ENCODE data around the gene SOX10.
"Not testable (repeated sequence)": the region's sequence is repeated elsewhere in the genome, so short reads cannot be mapped to it uniquely, and the experiment has no call there.

SOX10 gene

DNA sequence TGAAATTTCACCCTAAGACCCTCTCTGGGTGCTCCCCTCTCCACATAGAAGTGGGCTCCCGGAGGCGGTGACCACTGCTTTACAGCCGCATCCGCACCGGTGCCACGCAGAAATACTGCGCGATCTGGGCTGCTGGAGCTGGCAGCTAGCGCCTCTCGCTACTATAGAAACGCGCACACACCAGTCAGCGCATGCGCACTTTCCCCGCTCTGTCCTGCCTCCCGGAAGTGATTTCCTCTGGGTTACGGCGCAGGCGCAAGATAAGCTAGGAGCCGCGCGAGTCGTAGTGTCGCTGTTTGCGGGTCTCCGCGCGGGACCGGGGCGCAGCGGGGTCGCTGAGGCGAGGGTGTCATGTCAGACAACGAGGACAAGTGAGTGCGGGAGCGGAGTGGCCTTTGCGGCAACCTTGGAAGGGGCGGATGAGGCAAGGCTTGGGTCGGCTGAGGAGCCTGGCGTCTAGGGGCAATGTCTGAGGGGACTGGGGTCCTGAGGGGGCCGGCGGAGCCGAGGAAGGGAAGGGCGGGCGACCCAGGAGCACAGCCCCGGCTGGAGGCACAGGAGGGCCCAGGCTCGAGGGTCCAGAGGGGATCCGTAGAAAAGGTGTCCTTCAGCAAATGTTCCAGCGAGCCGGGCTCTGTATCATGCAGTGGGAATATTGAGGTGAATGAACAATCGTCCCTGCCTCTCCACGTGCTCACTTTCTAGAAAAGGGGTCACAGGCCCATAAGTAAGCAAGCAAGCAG is 30.7 kb downstream of the SOX10 start, which contains the start of the genes C22orf23 and POLR2F:
TSS of gene C22orf23 (minus strand) at position 165 of the 743 bp plus-strand sequence. CDS start 452 bp downstream, outside the sequence.
TSS of gene POLR2F (plus strand) at position 263 of the 743 bp plus-strand sequence. CDS start at position 352, 89 bp downstream.
- peak; percentile 98 for DNase-seq
- H3K4me1 Mint-ChIP-seq, result peaks cover 40% of the 10 kb centered on the region
- H3K36me3 Mint-ChIP-seq (ENCODE audit: low read depth), result peaks cover 30% of the 10 kb centered on the region
- peak within 1 kb of the TSS; percentile 98 for H3K4me3 Mint-ChIP-seq
- TF ChIP-seq, protein P1, sequence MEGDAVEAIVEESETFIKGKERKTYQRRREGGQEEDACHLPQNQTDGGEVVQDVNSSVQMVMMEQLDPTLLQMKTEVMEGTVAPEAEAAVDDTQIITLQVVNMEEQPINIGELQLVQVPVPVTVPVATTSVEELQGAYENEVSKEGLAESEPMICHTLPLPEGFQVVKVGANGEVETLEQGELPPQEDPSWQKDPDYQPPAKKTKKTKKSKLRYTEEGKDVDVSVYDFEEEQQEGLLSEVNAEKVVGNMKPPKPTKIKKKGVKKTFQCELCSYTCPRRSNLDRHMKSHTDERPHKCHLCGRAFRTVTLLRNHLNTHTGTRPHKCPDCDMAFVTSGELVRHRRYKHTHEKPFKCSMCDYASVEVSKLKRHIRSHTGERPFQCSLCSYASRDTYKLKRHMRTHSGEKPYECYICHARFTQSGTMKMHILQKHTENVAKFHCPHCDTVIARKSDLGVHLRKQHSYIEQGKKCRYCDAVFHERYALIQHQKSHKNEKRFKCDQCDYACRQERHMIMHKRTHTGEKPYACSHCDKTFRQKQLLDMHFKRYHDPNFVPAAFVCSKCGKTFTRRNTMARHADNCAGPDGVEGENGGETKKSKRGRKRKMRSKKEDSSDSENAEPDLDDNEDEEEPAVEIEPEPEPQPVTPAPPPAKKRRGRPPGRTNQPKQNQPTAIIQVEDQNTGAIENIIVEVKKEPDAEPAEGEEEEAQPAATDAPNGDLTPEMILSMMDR (IDR thresholded peaks at IDR 0.05), result no peak
- H3K27ac Mint-ChIP-seq, result peak within 1 kb of the TSS; percentile 85
- H3K27me3 Mint-ChIP-seq (ENCODE audit: low read depth, poor library complexity), result peaks cover 17% of the 10 kb centered on the region
- no peaks in the 10 kb centered on the region for H3K9me3 Mint-ChIP-seq

GRCh38 chr22:37953062-37953436 is 31.3 kb downstream of the SOX10 start:
- no peak for DNase-seq
- Mint-ChIP-seq H3K36me3 (ENCODE audit: low read depth) (peaks cover 27% of the 10 kb centered on the region), H3K4me1 (peaks cover 40% of the 10 kb centered on the region), H3K9me3 (no peaks in the 10 kb centered on the region), H3K27me3 (ENCODE audit: low read depth, poor library complexity) (peaks cover 17% of the 10 kb centered on the region), H3K27ac (peak overlapping the region; percentile 79), H3K4me3 (peak overlapping the region; percentile 98)
- TF ChIP-seq, protein P1 (IDR thresholded peaks at IDR 0.05), result no peak

- not testable (repeated sequence) for H3K27ac Mint-ChIP-seq, DNase-seq, H3K9me3 Mint-ChIP-seq
- peaks cover 17% of the 10 kb centered on the region for H3K27me3 Mint-ChIP-seq (ENCODE audit: low read depth, poor library complexity)
- H3K4me1 Mint-ChIP-seq, result peaks cover 40% of the 10 kb centered on the region
- H3K4me3 Mint-ChIP-seq, result peak overlapping the region; percentile 98
- H3K36me3 Mint-ChIP-seq (ENCODE audit: low read depth), result peaks cover 23% of the 10 kb centered on the region
Observed at GRCh38 chr22:37952629-37953028, 31.7 kb downstream of the SOX10 start.

DNA sequence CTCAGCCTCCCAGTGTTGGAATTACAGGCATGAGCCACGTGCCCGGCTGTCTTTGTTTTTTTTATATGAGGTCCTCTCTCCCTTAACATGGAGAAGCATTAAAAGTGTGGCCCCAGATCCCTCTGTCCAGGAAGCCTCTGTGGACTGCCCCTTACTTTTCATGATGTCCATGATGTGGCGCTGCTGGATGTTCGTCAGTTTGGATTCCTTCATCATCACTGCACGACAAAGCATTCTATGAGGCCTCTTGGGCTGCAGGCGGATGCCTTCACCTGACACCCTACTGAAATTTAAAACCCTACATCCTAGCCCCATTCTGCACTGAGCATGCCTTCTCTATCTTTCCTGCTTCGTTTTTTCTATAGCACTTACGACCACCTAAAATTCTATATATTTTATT is 33.0 kb downstream of the SOX10 start:
- Mint-ChIP-seq H3K9me3 (no peaks in the 10 kb centered on the region), H3K4me3 (peak overlapping the region; percentile 49), H3K36me3 (ENCODE audit: low read depth) (peaks cover 10% of the 10 kb centered on the region), H3K4me1 (peaks cover 40% of the 10 kb centered on the region), H3K27me3 (ENCODE audit: low read depth, poor library complexity) (peaks cover 17% of the 10 kb centered on the region), H3K27ac (no peak overlapping the region)
- TF ChIP-seq, protein P1 (IDR thresholded peaks at IDR 0.05), result no peak
- no peak for DNase-seq

GRCh38 chr22:37947142-37947795 is 37.1 kb downstream of the SOX10 start:
- H3K9me3 Mint-ChIP-seq; H3K27ac Mint-ChIP-seq; H3K27me3 Mint-ChIP-seq (ENCODE audit: low read depth, poor library complexity); DNase-seq; H3K36me3 Mint-ChIP-seq (ENCODE audit: low read depth); H3K4me3 Mint-ChIP-seq: not testable (repeated sequence)
- peaks cover 20% of the 10 kb centered on the region for H3K4me1 Mint-ChIP-seq

- H3K27me3 Mint-ChIP-seq (ENCODE audit: low read depth, poor library complexity); H3K4me1 Mint-ChIP-seq; H3K27ac Mint-ChIP-seq; DNase-seq; H3K9me3 Mint-ChIP-seq; H3K4me3 Mint-ChIP-seq: not testable (repeated sequence)
- peaks cover 18% of the 10 kb centered on the region for H3K36me3 Mint-ChIP-seq (ENCODE audit: low read depth)
Observed at GRCh38 chr22:37944423-37944822, 39.9 kb downstream of the SOX10 start.

DNA sequence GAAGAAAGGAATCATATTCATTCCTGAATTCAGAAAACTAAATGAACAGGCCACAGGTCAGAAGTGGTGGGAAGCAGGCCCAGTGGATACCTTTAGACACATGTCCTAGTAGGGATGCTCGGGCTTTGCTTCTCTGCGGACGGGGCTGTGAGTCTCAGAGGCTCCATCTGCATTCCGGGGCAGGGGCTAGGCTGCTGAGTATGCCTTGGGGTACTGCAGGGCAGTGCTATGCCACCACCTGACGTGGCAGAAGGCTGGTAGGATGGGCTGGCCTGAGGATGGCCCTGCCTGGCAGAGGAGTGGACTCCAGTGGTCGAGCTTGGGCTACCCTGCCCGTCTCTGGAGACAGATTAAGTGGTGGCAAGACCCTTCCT is 40.5 kb downstream of the SOX10 start:
- Mint-ChIP-seq H3K4me3 (no peak overlapping the region), H3K4me1 (peaks cover 9% of the 10 kb centered on the region), H3K36me3 (ENCODE audit: low read depth) (peaks cover 18% of the 10 kb centered on the region), H3K9me3 (no peaks in the 10 kb centered on the region), H3K27me3 (ENCODE audit: low read depth, poor library complexity) (peaks cover 2% of the 10 kb centered on the region), H3K27ac (no peak overlapping the region)
- no peak for DNase-seq
- TF ChIP-seq, protein P1 (IDR thresholded peaks at IDR 0.05), result no peak
